ENCODE results near the gene TSPAN12.

DNA sequence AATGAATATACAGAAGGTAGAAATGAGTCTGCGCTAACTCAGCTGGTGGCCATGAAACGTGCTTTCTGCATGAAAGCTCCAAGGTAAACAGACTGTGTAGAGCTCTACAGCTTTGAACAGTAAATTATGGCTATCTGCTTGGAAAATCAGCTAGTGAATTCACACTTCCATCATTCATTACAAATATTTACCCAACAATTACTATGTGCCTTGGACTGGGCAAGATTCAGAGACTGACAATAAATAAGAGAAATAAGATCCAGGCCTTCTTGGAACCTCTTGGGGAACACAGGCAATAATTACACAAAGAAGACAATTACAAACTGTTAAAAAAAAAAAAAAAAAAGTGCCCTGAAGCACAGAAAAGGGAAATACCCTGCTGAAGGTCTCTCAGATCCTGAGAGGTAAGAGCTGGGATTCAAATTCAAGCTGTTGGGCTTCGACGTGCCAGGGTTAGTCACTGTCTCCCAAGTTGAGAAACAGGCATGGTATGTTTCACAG is 15.8 kb downstream of the TSPAN12 start:
- no peak for TF ChIP-seq POLR2A (IDR thresholded peaks at IDR 0.05)
- TF ChIP-seq, protein P1, sequence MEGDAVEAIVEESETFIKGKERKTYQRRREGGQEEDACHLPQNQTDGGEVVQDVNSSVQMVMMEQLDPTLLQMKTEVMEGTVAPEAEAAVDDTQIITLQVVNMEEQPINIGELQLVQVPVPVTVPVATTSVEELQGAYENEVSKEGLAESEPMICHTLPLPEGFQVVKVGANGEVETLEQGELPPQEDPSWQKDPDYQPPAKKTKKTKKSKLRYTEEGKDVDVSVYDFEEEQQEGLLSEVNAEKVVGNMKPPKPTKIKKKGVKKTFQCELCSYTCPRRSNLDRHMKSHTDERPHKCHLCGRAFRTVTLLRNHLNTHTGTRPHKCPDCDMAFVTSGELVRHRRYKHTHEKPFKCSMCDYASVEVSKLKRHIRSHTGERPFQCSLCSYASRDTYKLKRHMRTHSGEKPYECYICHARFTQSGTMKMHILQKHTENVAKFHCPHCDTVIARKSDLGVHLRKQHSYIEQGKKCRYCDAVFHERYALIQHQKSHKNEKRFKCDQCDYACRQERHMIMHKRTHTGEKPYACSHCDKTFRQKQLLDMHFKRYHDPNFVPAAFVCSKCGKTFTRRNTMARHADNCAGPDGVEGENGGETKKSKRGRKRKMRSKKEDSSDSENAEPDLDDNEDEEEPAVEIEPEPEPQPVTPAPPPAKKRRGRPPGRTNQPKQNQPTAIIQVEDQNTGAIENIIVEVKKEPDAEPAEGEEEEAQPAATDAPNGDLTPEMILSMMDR (IDR thresholded peaks at IDR 0.05) = no peak

Data from adrenal gland (tissue), 5 donors.